ENCODE measurements around the gene AFAP1L2. TPM values are rescaled to one million over a fixed set of nuclear protein-coding genes. Genes with fewer than 3 reads are reported as not detected.

Gene AFAP1L2
- total RNA-seq, 2 donors from 2014 or later = 1.8 to 3.0 TPM

DNA sequence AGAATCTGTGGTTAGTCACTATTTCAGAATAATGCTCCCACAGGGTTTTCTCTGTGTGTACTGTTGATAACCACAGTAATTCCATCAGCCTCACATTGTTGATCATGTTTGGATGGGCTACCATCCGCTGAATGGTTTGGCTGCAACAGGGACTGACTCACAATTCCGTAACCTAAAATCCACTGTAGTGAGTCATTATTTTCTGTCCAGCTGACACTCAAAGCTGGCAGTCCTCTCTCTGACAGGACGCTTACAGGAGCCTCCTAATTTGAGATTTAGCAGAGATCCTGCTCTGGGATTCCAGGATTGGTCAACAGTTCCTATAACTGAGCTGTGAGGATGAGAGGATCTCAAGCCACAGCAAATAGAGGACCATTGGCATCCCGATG, 132.5 kb downstream of the AFAP1L2 start:
- H3K9me3 ChIP-seq (ENCODE audit: control insufficient read depth, low read length, poor library complexity, severe bottlenecking) = no peaks in the 10 kb centered on the region
- ATAC-seq = no peak
- no peak overlapping the region for H3K27ac Mint-ChIP-seq
- no peaks in the 10 kb centered on the region for H3K4me1 Mint-ChIP-seq
- no peak overlapping the region for H3K4me3 Mint-ChIP-seq
- peaks cover 38% of the 10 kb centered on the region for H3K27me3 Mint-ChIP-seq
- H3K36me3 Mint-ChIP-seq (ENCODE audit: low read depth) = no peaks in the 10 kb centered on the region
- DNase-seq = no peak

DNA sequence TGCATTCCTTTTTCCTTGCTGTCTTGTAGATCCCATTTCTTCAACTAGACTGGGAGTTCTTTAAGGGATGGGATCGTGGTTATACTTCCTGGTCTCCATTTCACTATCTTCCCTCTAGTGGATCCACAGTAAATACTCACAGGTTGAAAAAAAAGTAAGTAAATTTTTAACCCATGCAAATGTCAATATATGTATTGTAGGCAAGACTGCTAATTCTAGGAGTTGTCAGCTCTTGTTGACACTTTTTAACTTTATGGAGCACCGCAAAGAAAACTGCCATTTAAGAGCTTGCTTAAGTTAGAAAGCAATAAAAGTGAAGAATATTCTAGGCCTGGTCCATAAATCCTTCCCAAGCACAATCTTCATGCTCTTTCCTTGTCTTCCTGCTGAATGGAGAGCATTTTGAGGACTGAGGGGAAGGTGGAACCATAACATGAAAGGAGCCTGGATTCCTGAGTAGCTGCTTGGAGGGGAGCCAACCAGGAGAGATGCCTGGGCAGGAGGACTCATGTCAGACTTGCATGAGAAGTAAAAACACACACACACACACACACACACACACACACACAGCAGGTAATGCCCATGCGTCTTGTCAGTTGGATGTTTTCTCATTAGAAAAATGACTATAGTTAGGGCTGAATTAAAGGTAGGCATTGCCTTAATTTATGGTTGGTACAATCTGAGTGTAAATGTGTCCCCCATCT, 133.1 kb downstream of the AFAP1L2 start:
- H3K4me3 Mint-ChIP-seq = no peak overlapping the region
- H3K27me3 Mint-ChIP-seq = peaks cover 38% of the 10 kb centered on the region
- no peaks in the 10 kb centered on the region for H3K36me3 Mint-ChIP-seq (ENCODE audit: low read depth)
- no peaks in the 10 kb centered on the region for H3K9me3 ChIP-seq (ENCODE audit: control insufficient read depth, low read length, poor library complexity, severe bottlenecking)
- DNase-seq = no peak
- no peaks in the 10 kb centered on the region for H3K4me1 Mint-ChIP-seq
- no peak overlapping the region for H3K27ac Mint-ChIP-seq
- no peak for ATAC-seq

DNA sequence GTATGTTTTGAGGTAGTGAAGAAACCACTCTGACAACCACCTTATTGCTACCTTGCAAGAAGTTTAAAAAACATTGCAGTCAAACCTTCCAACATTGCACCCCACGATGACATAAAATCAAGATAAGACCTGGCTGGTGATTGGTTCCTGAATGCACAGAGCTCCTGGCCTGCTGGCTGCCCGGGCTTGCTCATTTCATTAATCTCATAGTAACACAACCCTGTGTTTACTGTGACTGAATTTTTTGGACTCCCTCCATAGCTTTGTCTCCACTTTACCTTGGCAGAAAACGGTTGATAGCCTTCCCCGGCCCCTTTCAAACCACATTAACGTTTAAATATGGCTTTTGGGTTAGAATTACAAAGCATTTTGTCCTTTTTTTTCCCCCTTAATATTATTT, 137.8 kb downstream of the AFAP1L2 start:
- ATAC-seq = no peak
- H3K36me3 Mint-ChIP-seq (ENCODE audit: low read depth) = no peaks in the 10 kb centered on the region
- no peak overlapping the region for H3K4me3 Mint-ChIP-seq
- no peak overlapping the region for H3K27ac Mint-ChIP-seq
- no peaks in the 10 kb centered on the region for H3K9me3 ChIP-seq (ENCODE audit: control insufficient read depth, low read length, poor library complexity, severe bottlenecking)
- peaks cover 22% of the 10 kb centered on the region for H3K27me3 Mint-ChIP-seq
- DNase-seq = no peak
- no peaks in the 10 kb centered on the region for H3K4me1 Mint-ChIP-seq

DNA sequence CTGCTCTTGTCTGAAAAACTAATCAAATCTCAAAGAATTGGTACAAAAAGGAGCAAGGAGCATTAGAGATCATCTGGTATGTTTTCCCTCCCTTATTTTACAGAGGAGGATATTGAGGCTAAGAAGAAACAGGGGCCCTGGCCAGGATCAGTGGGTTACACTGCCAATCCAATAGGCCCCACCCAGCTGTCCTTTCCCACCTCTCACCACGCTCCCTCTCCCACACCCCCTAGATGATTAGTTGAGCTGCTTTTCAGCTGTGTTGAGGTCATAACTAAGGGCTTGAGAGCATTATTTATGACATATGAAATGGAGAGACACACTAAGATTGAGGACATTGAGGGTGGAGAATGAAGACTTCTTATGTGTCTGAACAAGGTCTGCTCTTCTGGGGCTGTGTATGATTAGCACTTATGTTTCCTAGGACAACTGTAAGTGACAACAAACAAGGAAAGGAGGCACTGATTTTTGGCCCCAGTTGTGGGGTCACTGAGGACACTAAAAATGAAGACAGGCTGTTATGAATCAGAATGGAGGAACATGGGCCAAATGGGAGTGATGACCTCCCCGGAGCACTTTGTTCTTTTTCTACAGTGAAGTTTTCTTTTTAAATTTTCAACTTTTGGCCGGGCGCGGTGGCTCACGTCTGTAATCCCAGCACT, 138.8 kb downstream of the AFAP1L2 start:
- Mint-ChIP-seq H3K27ac (no peak overlapping the region), H3K4me3 (no peak overlapping the region), H3K36me3 (ENCODE audit: low read depth) (no peaks in the 10 kb centered on the region), H3K27me3 (peaks cover 14% of the 10 kb centered on the region), H3K4me1 (no peaks in the 10 kb centered on the region)
- H3K9me3 ChIP-seq (ENCODE audit: control insufficient read depth, low read length, poor library complexity, severe bottlenecking) = no peaks in the 10 kb centered on the region
- no peak for ATAC-seq
- DNase-seq = no peak

DNA sequence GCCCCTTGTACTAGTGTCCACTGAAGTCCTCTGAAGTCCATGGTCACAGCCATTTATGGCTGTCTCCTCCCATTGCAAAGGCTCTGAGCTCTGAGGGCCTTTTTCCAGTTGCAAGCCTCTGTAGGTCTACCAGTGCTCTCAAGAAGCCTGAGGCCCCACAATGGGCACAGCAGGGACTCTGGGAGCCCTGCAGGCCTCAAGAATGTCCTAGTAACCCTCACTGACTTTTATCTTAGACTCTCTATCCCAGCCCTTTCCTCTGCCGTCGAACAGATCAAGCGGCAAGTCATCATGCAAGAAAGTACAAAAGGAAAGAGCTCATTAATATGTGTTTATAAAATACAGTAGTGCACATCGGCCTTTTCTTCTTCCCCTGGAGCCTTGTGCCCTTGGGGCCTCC, 141.8 kb downstream of the AFAP1L2 start:
- ATAC-seq (no peak), DNase-seq (no peak)
- no peak overlapping the region for H3K27ac Mint-ChIP-seq
- H3K27me3 Mint-ChIP-seq = peaks cover 7% of the 10 kb centered on the region
- no peak overlapping the region for H3K4me3 Mint-ChIP-seq
- H3K4me1 Mint-ChIP-seq = peaks cover 4% of the 10 kb centered on the region
- no peaks in the 10 kb centered on the region for H3K36me3 Mint-ChIP-seq (ENCODE audit: low read depth)
- no peaks in the 10 kb centered on the region for H3K9me3 ChIP-seq (ENCODE audit: control insufficient read depth, low read length, poor library complexity, severe bottlenecking)

DNA sequence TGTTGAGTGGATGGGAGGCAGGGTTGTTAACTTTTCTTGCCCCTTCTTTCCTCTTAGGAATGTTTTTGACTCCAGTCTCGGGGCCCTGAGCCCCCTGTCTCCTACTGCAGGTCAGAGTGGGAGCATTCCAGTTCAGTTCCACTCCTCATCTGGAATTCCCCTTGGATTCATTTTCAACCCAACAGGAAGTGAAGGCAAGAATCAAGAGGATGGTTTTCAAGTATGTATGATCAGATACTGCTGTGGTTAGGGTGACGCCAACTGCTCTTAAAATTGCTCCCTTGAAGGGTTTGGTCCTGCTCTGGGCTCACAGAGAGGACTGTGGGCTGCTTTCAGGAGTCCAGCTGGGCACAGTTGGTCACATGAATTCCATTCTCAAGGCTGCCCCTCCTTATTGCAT, 143.2 kb downstream of the AFAP1L2 start:
- H3K4me3 Mint-ChIP-seq = no peak overlapping the region
- ATAC-seq (no peak), DNase-seq (no peak)
- H3K4me1 Mint-ChIP-seq = peaks cover 4% of the 10 kb centered on the region
- peaks cover 7% of the 10 kb centered on the region for H3K27me3 Mint-ChIP-seq
- no peak overlapping the region for H3K27ac Mint-ChIP-seq
- H3K9me3 ChIP-seq (ENCODE audit: control insufficient read depth, low read length, poor library complexity, severe bottlenecking) = no peaks in the 10 kb centered on the region
- H3K36me3 Mint-ChIP-seq (ENCODE audit: low read depth) = no peaks in the 10 kb centered on the region

DNA sequence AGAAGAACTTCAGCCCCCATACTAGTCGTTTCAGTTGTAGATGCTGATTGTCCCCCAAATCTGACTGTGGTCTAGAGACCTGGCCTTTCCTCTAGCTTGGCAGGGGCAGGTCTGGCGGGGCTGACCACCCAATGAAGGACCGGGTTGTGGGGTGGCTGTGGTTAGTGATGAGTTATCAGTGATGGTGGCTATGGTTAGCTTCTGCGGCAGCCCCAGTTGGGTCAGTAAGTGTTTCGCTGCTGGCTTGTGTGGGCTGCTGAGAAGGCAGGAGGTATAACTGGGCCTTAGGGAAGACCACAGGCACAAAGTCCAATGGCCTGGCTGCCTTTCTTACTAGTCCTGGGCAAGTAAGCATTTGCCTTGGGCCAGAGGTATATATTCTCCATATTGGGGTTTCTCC, 143.9 kb downstream of the AFAP1L2 start:
- Mint-ChIP-seq H3K27me3 (peaks cover 9% of the 10 kb centered on the region), H3K4me1 (peaks cover 4% of the 10 kb centered on the region), H3K27ac (no peak overlapping the region), H3K36me3 (ENCODE audit: low read depth) (no peaks in the 10 kb centered on the region), H3K4me3 (no peak overlapping the region)
- DNase-seq (no peak), ATAC-seq (no peak)
- no peaks in the 10 kb centered on the region for H3K9me3 ChIP-seq (ENCODE audit: control insufficient read depth, low read length, poor library complexity, severe bottlenecking)

DNA sequence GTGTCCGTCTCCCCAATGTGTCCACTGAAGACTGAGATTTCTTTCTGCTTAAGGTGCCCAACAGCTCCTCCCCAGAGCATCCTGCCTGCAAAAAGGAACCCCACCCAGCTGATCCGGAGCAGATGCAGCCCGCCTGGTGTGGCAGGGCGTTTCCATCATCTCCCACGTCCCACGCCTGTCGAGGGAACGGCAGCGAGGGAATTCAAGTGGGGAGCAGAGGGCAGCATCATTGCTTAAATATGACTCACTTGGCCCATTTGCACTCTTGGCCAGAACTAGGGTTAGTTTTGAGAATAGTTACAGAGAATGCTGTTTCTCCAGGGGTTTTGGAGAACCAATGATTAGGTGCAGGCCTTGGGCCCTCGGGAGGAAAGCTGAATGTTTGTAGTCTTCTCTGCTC, 144.5 kb downstream of the AFAP1L2 start:
- Mint-ChIP-seq H3K4me1 (peaks cover 4% of the 10 kb centered on the region), H3K27ac (no peak overlapping the region), H3K4me3 (no peak overlapping the region), H3K36me3 (ENCODE audit: low read depth) (no peaks in the 10 kb centered on the region), H3K27me3 (peaks cover 14% of the 10 kb centered on the region)
- no peak for DNase-seq
- no peaks in the 10 kb centered on the region for H3K9me3 ChIP-seq (ENCODE audit: control insufficient read depth, low read length, poor library complexity, severe bottlenecking)
- ATAC-seq = no peak

DNA sequence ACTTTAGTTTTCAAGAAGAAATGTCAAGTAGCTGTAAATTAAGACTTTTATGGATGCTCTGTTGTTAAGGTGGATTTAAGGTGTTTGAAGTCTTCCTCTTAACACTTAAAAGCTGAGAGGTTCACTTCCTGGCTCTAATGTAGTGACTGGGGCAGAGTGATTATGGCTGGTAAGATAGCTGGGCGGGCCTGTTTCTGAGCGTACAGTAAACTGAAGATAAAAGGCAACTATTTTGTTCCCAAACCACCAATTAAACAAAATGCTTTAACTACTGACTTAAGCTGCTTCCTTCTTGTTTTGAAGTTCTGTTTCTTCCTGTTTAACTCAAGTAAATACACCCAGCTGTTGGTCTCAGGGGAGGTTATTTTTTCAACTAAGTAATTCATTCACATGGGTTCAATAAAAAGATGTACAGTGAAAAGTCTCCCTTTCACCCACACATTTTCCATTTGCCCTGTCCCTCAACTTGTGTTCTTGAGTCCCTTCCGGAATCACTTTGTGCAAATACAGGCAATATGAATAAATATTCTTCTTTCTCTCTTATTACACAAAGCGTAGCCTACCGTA, 145.9 kb downstream of the AFAP1L2 start:
- ATAC-seq (no peak), DNase-seq (no peak)
- H3K9me3 ChIP-seq (ENCODE audit: control insufficient read depth, low read length, poor library complexity, severe bottlenecking) = no peaks in the 10 kb centered on the region
- Mint-ChIP-seq H3K4me3 (no peak overlapping the region), H3K36me3 (ENCODE audit: low read depth) (no peaks in the 10 kb centered on the region), H3K4me1 (peaks cover 4% of the 10 kb centered on the region), H3K27ac (no peak overlapping the region), H3K27me3 (peaks cover 13% of the 10 kb centered on the region)

DNA sequence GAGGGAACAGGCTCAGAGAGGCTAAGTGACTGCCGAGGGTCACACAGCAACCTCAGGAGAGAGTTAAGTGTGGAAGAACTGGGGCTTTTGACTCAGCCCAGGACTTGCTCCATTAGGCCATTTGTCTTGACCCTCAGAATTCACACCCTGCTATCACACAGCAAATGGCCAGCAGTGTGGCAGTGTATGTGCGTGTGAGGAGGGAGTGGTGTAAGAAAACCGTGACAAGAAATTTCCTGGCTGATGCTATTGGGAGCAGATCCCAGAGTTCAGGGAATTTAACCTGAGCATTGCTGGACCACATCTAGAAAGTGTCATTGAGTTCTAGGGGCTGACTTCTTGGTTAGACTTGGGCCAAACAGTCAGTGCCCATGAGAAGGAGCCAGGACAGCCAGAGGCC, 146.8 kb downstream of the AFAP1L2 start:
- DNase-seq = no peak
- ATAC-seq = no peak
- no peaks in the 10 kb centered on the region for H3K9me3 ChIP-seq (ENCODE audit: control insufficient read depth, low read length, poor library complexity, severe bottlenecking)
- H3K27me3 Mint-ChIP-seq = peaks cover 13% of the 10 kb centered on the region
- no peak overlapping the region for H3K4me3 Mint-ChIP-seq
- H3K36me3 Mint-ChIP-seq (ENCODE audit: low read depth) = no peaks in the 10 kb centered on the region
- no peak overlapping the region for H3K27ac Mint-ChIP-seq
- peaks cover 6% of the 10 kb centered on the region for H3K4me1 Mint-ChIP-seq

DNA sequence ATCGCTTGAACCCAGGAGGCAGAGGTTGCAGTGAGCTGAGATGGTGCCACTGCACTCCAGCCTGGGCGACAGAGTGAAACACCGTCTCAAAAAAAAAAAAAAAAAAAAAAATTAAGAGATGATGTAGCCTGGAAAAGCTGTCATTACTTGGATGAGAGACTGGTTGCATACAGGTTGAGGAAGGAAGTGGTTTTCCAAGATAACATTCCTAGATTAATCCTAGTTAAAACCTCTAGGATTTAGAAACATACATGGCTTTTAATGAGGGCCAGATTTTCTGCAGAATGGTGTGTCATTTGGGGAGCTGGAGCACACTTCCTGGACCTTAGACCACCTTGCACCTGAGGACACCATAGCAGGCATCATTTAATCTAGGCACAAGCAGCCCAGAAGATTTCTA, 147.5 kb downstream of the AFAP1L2 start:
- Mint-ChIP-seq H3K27me3 (peaks cover 18% of the 10 kb centered on the region), H3K4me3 (no peak overlapping the region)

DNA sequence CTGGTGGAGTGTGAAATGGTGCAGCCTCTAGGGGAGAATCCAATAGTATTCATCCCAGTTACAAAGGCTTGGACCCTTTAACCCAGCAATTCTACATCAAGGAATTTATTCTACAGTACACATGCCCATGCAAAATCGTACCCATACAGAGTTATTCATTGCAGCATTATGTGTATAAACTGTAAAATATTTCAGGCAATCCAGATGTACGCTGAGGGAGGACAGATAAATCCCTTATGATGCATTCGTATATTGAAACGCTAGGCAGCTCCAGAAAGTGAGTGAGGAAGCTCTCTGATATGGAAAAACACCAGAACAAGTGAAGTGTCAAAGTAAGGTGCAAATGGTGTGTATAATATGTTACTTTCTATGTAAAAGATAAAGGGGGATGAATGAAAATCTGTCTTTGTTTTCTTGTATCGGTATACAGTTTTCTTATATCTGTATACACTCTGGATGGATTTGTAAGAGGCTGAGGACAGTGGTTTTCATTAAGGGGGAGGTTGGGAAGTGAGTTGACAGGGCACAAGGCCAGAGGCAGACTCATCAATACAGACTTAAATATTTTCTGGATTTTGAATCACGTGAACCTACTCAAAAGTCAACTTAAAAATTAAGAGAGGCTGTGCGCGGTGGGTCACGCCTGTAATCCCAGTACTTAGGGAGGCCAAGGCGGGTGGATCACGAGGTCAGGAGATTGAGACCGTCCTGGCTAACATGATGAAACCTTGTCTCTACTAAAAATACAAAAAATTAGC, 148.1 kb downstream of the AFAP1L2 start:
- Mint-ChIP-seq H3K27ac (no peak overlapping the region), H3K4me1 (peaks cover 6% of the 10 kb centered on the region), H3K4me3 (no peak overlapping the region), H3K27me3 (peaks cover 18% of the 10 kb centered on the region), H3K36me3 (ENCODE audit: low read depth) (no peaks in the 10 kb centered on the region)
- H3K9me3 ChIP-seq (ENCODE audit: control insufficient read depth, low read length, poor library complexity, severe bottlenecking) = no peaks in the 10 kb centered on the region
- DNase-seq (no peak), ATAC-seq (no peak)

More for the DNA sequence above, 147.5 kb downstream of the AFAP1L2 start:
- peaks cover 6% of the 10 kb centered on the region for H3K4me1 Mint-ChIP-seq
- no peak overlapping the region for H3K27ac Mint-ChIP-seq
- H3K36me3 Mint-ChIP-seq (ENCODE audit: low read depth) = no peaks in the 10 kb centered on the region
- DNase-seq (no peak), ATAC-seq (no peak)
- H3K9me3 ChIP-seq (ENCODE audit: control insufficient read depth, low read length, poor library complexity, severe bottlenecking) = no peaks in the 10 kb centered on the region

DNA sequence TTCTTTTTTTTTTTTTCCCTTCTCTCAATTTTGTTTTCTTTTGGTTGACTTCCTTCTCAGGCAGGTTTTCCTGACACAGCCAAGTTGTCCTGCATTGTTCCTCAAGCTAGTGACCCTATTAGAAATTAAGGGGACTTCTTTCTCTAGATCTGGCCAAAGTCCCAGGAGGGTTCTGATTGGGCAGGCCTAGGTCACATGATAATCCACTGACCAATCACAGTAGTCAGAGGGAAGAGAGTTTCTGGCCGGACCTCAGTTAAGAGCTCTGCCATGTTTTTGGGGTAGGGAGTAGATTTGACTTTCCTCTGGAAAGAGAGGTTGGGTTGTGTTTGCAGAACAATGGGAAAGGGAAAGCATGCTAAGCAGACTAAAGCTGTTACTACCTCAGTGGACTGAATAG, 149.1 kb downstream of the AFAP1L2 start:
- ATAC-seq (no peak), DNase-seq (no peak)
- no peaks in the 10 kb centered on the region for H3K9me3 ChIP-seq (ENCODE audit: control insufficient read depth, low read length, poor library complexity, severe bottlenecking)
- no peak overlapping the region for H3K27ac Mint-ChIP-seq
- no peaks in the 10 kb centered on the region for H3K36me3 Mint-ChIP-seq (ENCODE audit: low read depth)
- peaks cover 6% of the 10 kb centered on the region for H3K4me1 Mint-ChIP-seq
- H3K27me3 Mint-ChIP-seq = peaks cover 18% of the 10 kb centered on the region
- H3K4me3 Mint-ChIP-seq = no peak overlapping the region

All from T-helper 17 cell (primary cell).